Ovary (tissue), 3 donors: ENCODE measurements around the gene ASB1.

ENCODE experiments used
- CTCF ChIP-seq, 3 donors: fragments of 450-650 bp in 2 of 3; fragments of 200-600 bp in 1 of 3; IDR thresholded peaks; one replicate each; pipeline versions ENCODE4 v1.5.1 to v1.8.0; 2016 to 2022; ENCODE audit warnings: antibody characterized with exemption in 3 of 3, mild to moderate bottlenecking in 1 of 3
- EP300 ChIP-seq: sonication (generic); formaldehyde crosslinking; IDR thresholded peaks from one replicate; pipeline ENCODE4 v1.6.1; 2017; ENCODE audit warnings: antibody characterized with exemption
- POLR2A ChIP-seq: fragments of 450-650 bp; IDR thresholded peaks from one replicate; pipeline ENCODE4 v1.6.1; 2017; ENCODE audit warnings: antibody characterized with exemption, mild to moderate bottlenecking, moderate library complexity
- donor health status: DM: no; HTN: no; CAD: no.

GRCh38 chr2:238461491-238461890 lies 34.8 kb downstream of the ASB1 start:
- TF ChIP-seq CTCF (IDR thresholded peaks at IDR 0.05) (no peak), EP300 (no peak), POLR2A (no peak)
